Gastroesophageal sphincter (tissue), 4 donors: Measurements from ENCODE around the gene BRK1. TPM values are rescaled to one million over a fixed set of nuclear protein-coding genes. Genes with fewer than 3 reads are reported as not detected.
"Not testable (repeated sequence)": the region's sequence is repeated elsewhere in the genome, so short reads cannot be mapped to it uniquely, and the experiment has no call there.

Source experiments
- ATAC-seq: fragments of 150-250 bp; one replicate; pipeline ENCODE4 v1.9.1; 2016; ENCODE audit warnings: mild to moderate bottlenecking, moderate library complexity
- H3K27ac ChIP-seq, 4 donors: fragments of 200-600 bp; sonication (generic) in 3 of 4; 1 replicate in 3 of 4; 2 replicates in 1 of 4; pipeline ENCODE4 v1.5.1; 2016 to 2019
- H3K27me3 ChIP-seq: fragments of 200-600 bp; sonication (generic); one replicate; pipeline ENCODE4 v1.5.1; 2019
- H3K36me3 ChIP-seq, 2 donors: fragments of 200-600 bp; sonication (generic); one replicate each; pipeline ENCODE4 v1.5.1; 2019; ENCODE audit warnings: control low read depth in 1 of 2
- H3K4me1 ChIP-seq, 3 donors: fragments of 200-600 bp; sonication (generic); 1 replicate in 2 of 3; 2 replicates in 1 of 3; pipeline ENCODE4 v1.5.1; 2016 to 2019; ENCODE audit warnings: control low read depth in 2 of 3
- H3K4me3 ChIP-seq, 2 donors: fragments of 200-600 bp; sonication (generic); one replicate each; pipeline ENCODE4 v1.5.1; 2019; ENCODE audit warnings: mild to moderate bottlenecking in 1 of 2, moderate library complexity in 1 of 2
- H3K9me3 ChIP-seq, 3 donors: fragments of 200-600 bp; sonication (generic); one replicate each; pipeline ENCODE4 v1.5.1; 2017 to 2019; ENCODE audit warnings: control low read depth in 2 of 3
- CTCF ChIP-seq, 4 experiments: fragments of 200-600 bp in 2 of 4; fragments of 450-650 bp in 2 of 4; sonication (generic) in 1 of 4; IDR thresholded peaks; one replicate each; pipeline ENCODE4 v1.5.1; 2017 to 2019; ENCODE audit warnings: antibody characterized with exemption in 4 of 4, mild to moderate bottlenecking in 2 of 4, moderate library complexity in 2 of 4
- EP300 ChIP-seq: sonication (generic); formaldehyde crosslinking; IDR thresholded peaks from one replicate; pipeline ENCODE4 v1.6.1; 2017; ENCODE audit warnings: antibody characterized with exemption, mild to moderate bottlenecking
- POLR2A ChIP-seq, 2 donors: fragments of 450-650 bp; IDR thresholded peaks; one replicate each; pipeline ENCODE4 v1.6.1; 2017; ENCODE audit warnings: antibody characterized with exemption in 2 of 2, mild to moderate bottlenecking in 2 of 2, moderate library complexity in 1 of 2
- POLR2AphosphoS5 ChIP-seq: sonication (generic); formaldehyde crosslinking; IDR thresholded peaks from one replicate; pipeline ENCODE4 v1.6.1; 2017; ENCODE audit warnings: antibody characterized with exemption
- WGBS, 2 donors: methylation state at CpG; one replicate each; pipeline ENCODE4 v1.1.5; 2018; ENCODE audit warnings: low coverage in 1 of 2; 5-methylcytosine and 5-hydroxymethylcytosine counted together
- total RNA-seq, 4 donors: library from RNA; depleted of rRNA; stranded (reverse); fragments of >200 nt; gene quantifications; one replicate each; pipeline ENCODE4 v1.1.0, GENCODE V29; 2016

The BRK1 gene
- total RNA-seq, 4 donors from 2014 or later = 121 to 155 (median 139) TPM

DNA sequence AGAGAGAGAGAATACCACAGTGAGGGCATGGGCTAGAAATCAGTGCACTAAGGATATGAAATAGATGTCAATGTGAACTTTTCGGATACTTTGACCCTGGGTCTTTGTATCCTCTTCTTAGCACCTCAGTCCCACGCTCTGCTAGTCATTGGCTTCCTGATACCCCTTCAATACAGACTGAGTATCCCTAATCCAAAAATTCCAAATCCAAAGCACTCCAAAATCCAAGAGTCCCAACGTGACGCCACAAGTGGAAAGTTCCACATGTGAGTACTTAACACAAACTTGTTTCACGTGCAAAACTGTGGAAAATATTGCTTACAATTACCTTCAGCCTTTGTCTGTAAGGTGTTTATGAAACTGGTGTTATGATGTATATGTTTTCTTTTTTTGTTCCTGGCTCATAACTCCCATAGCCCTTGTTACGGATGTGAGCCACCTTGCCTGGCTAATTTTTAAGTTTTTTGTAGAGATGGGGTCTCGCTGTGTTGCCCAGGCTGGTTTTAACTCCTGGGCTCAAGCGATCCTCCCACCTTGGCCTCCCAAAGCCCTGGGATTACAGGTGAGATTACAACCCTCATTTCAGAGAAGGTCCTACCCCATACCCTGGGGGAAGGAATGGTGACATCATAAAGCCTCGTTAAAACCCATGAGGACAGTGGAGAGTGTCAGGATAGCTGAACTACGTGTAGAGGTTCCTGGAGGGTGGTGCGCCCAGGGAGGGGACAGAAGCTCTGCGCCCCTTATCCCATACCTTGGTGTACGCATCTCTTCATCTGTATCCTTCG, 39.1 kb downstream of the BRK1 start:
- Histone ChIP-seq H3K27ac (no peak overlapping the region), H3K27me3 (no peaks in the 10 kb centered on the region), H3K4me1 (no peaks in the 10 kb centered on the region), H3K36me3 (peaks cover 0 to 56% of the 10 kb centered on the region in 2 donors), H3K4me3 (no peak overlapping the region), H3K9me3 (no peaks in the 10 kb centered on the region)
- 74 to 83% methylated on average over 6 to 11 of the region's 14 CpGs for WGBS, 2 donors
- ATAC-seq = no peak
- no peak for TF ChIP-seq POLR2AphosphoS5
- TF ChIP-seq CTCF (IDR thresholded peaks at IDR 0.05) = no peak
- TF ChIP-seq POLR2A (IDR thresholded peaks at IDR 0.05) = no peak
- TF ChIP-seq EP300 = no peak

- Histone ChIP-seq H3K27ac (no peak overlapping the region), H3K36me3 (peaks cover 0 to 50% of the 10 kb centered on the region in 2 donors), H3K4me1 (no peaks in the 10 kb centered on the region), H3K9me3 (no peaks in the 10 kb centered on the region), H3K4me3 (no peak overlapping the region), H3K27me3 (no peaks in the 10 kb centered on the region)
- no peak for ATAC-seq
- no peak for TF ChIP-seq EP300
- no peak for TF ChIP-seq CTCF (IDR thresholded peaks at IDR 0.05)
- TF ChIP-seq POLR2AphosphoS5 = no peak
- no peak for TF ChIP-seq POLR2A (IDR thresholded peaks at IDR 0.05)
- 88% methylated on average over 4 of the region's 4 CpGs; no CpG with 5 or more reads in 1 of the 2 donors for WGBS, 2 donors
Measured at GRCh38 chr3:10155123-10155472, 39.6 kb downstream of the BRK1 start.

DNA sequence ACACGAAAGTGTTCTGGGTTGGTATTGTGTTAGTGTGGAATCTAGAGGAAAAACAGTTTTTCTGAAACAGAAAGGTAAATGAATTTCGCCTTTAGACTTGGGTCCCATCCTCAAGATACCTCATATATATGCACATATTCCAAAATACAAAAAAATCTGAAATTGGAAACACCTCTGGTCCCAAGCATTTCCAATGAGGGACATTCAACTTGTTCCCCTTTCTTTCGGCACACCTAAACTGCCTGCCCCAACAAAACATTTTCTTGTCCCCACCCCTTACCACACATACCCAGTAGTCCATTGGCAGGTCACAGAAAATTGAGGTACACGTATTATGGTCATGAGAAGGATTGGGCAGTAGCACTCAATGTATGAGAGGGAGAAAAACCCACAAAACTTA, 40.2 kb downstream of the BRK1 start:
- Histone ChIP-seq H3K36me3 (peaks cover 0 to 44% of the 10 kb centered on the region in 2 donors), H3K4me3 (no peak overlapping the region), H3K9me3 (no peaks in the 10 kb centered on the region), H3K27me3 (no peaks in the 10 kb centered on the region), H3K4me1 (no peaks in the 10 kb centered on the region), H3K27ac (no peak overlapping the region)
- TF ChIP-seq CTCF (IDR thresholded peaks at IDR 0.05) = no peak
- no peak for TF ChIP-seq POLR2A (IDR thresholded peaks at IDR 0.05)
- TF ChIP-seq EP300 = no peak
- no peak for TF ChIP-seq POLR2AphosphoS5
- ATAC-seq = no peak
- WGBS, 2 donors = 86 to 88% methylated on average over 3 to 4 of the region's 4 CpGs

- H3K4me3 ChIP-seq = no peak overlapping the region
- H3K36me3 ChIP-seq = peaks cover 0 to 31% of the 10 kb centered on the region in 2 donors
- H3K27ac ChIP-seq = no peak overlapping the region
- TF ChIP-seq POLR2AphosphoS5 = no peak
- no peak for TF ChIP-seq EP300
- no peak for TF ChIP-seq CTCF (IDR thresholded peaks at IDR 0.05)
- TF ChIP-seq POLR2A (IDR thresholded peaks at IDR 0.05) = no peak
- ATAC-seq = no peak
- no peaks in the 10 kb centered on the region for H3K4me1 ChIP-seq
- H3K27me3 ChIP-seq = no peaks in the 10 kb centered on the region
- WGBS, 2 donors = 30 to 55% methylated on average over 2 to 4 of the region's 4 CpGs
- no peaks in the 10 kb centered on the region for H3K9me3 ChIP-seq
Measured at GRCh38 chr3:10157031-10157430, 41.6 kb downstream of the BRK1 start.

GRCh38 chr3:10158555-10158954, 43.1 kb downstream of the BRK1 start:
- H3K4me1 ChIP-seq, H3K27ac ChIP-seq, H3K4me3 ChIP-seq, H3K9me3 ChIP-seq, ATAC-seq, H3K27me3 ChIP-seq: not testable (repeated sequence)
- peaks cover 0 to 15% of the 10 kb centered on the region in 2 donors for H3K36me3 ChIP-seq
- WGBS, 2 donors = 80% methylated on average over 1 of the region's 6 CpGs; no CpG with 5 or more reads in 1 of the 2 donors
